HG02642 (cell line): ENCODE measurements around the gene CP.

Experiments used
- ATAC-seq: cut with Tn5 transposase; IDR thresholded peaks from one replicate; pipeline ENCODE4 v1.9.1; 2021; ENCODE audit warnings: mild to moderate bottlenecking; ENCODE audit not compliant: unreplicated experiment, poor library complexity

Gene CP

DNA sequence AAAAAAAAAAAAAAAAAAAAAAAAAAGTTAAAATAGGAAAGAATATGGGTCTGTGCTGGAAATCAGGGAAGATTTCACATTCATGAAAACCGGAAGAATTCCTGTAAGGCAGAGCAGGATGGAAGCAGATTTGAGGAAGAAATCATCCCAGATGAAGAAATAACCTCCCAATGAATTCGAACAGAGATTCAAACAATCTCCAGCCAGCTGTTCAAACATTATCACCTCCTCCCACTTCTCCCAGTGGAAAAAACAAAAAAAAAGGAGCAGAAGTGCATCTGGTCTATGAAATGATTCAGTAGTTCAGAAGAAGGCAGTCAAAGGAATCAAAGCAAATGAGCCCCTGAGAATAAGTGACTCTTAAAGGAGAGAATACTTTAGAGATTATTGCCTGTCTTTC, 33.1 kb downstream of the CP start:
- ATAC-seq = no peak

DNA sequence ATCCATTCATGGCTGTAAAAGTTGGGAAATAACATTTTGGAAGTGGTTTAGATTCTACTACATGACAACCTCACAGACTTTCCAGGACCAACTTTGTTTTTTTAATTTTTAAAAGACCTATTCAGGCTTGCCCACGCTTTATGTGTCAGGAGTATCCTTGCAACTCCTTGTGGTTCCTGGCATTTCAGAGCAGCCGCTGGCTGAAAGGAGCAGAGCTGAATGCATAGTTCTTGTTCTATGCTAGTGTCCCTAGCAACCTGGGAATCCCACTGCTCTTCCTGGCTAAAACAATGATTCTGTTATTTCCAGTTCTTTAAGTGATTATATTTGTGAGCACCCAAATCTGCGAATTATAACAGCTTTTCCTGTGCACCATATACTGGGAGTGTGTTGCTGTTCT, 34.9 kb downstream of the CP start:
- no peak for ATAC-seq

DNA sequence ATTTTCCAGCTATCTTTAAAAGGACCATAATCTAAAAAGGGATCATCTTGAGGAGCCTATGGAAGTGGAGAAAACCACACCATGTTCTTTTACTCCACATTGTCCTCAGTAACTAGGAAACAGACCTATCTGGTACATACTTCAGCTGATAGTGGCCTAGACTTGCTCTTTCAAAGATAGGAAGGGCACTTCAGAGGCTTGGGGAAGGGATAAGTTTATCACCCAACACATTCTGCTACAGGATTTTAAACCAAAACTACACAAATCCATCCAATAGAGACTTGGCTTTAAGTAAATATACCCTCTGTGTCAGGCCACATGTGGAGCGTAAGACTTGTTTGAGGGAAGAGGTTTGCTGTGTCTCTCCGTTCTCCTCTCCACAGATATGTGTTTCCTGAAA, 35.4 kb downstream of the CP start:
- ATAC-seq = no peak

DNA sequence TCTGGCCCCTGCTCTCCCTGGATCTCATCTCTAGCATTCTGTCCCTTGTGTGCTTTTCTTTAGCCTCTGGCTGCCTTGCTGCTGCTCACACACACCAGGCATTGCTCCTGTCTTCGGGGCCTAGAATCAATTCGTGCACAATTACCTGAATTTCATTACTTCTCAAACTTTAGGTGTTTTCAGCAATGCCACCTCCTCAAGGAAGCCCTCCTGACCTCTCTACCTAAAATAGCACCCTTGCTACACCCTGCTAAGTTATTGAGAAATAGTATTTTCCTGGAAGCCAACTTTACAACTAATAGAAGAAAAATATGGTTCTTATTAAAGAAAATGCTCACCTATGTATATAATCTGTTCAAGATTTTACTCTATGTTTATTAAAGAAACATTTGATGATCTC, 40.4 kb downstream of the CP start:
- no peak for ATAC-seq

DNA sequence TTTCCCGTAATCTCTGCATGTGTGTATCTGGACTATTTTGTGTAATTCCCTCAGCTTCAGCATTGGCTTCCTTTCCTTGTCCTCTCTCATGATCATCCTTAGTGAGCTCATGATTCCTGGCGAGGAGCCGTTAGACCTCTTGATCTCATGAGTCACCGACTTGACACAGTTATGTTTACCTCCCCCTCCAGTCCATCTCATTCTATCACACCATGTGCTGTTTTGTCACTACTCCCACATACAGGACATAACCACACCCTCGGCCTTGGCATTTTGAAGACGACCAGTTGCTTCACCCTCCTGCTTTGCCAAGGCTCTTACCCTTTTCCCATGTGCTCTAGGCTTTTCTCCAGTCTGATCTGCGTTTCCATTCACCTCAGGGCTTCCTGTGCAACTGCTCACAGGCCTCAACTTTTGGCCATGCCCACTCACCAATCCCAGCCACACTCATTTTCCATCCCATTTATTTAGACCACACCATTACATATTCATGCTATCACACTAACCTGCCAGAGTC, 41.5 kb downstream of the CP start:
- no peak for ATAC-seq

DNA sequence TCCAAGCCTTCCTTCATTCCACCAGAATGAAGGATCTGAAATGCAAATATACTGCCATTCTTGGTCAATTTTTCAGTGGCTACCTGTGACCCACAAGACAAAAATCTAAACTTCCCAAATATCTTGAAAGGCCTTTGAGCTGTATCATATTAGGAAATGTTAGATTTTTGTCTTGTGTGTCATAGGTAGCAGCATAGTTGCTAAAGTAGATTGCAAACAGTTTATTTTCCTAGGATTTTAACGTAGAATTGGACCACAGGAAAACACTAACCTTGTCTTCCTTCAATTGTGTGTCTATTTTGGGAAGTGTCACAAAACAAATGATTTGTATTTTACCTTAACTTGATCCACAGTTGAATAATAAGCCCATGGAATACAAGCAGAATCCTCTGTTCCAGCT, 42.4 kb downstream of the CP start:
- no peak for ATAC-seq

DNA sequence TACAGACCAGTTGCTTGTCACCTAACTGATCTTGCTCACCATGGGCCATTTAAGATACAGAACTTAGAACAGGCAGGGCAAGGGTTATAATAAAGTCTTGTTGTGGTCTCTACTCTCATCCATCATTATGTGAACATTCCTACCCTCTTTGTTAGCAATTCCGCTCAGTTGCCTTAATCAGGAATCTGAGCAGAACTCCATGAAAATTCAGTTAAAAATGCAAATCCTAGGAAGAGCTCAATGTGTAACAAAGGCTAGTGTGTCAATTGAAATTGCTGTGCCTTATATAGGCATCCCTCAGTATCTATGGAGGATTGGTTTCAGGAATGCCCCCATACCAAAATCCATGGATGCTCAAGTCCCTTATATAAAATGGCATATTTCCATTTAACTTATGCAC, 44.5 kb downstream of the CP start:
- ATAC-seq = no peak

DNA sequence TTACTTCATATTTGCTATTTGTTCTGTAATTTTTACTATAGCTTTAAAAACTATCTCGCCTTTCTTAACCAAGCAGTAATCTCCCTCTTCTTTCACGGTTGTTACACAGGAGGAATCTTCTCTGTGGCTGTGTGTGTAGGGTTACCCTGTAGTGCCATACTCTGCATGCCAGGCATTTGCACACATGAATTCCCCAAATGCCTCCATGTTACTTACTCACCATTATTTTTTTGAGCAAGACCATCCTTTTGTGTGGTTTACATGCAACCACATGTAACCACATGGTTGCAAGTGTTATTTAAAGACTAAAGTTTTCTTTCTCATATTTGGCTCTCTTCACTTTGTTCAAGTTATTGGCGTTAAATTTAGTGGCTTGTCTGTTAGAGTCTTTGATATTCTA, 46.7 kb downstream of the CP start:
- ATAC-seq = peak; percentile 92

DNA sequence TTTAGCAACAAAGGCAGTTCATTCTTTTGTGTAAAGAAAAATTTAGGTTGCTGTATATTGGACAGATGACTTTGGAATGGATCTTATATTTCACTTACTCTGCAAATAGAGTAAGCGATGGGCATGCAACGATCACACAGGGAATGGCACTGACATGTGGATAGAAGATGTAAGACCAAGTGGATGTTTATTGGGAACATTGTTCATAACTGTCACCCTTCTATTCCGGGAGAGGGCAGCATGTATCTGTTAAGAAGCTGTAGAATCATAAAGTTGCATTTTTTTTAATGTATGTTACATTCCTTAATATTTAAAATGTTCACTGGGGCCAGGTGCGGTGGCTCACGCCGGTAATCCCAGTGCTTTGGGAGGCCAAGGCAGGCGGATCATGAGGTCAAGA, 51.0 kb downstream of the CP start:
- no peak for ATAC-seq

DNA sequence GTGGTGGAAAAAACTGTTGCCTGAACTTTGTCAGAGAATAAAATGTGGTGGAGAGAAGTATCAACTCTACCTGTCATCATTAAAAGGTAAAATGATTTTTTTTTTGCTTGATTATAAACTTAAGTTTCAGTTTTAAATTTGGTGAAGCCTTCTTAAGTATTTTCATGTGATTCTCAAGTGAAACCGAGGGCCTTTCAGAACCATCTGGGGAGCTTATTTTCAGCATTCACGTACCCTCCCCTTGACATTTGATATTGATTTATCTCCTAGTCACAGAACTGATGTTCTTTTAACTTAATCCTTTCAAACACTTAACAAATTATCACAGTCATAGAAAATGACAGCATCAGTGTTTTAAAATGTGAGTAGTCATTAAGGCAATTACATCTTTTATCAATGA, 53.7 kb downstream of the CP start:
- ATAC-seq = no peak

DNA sequence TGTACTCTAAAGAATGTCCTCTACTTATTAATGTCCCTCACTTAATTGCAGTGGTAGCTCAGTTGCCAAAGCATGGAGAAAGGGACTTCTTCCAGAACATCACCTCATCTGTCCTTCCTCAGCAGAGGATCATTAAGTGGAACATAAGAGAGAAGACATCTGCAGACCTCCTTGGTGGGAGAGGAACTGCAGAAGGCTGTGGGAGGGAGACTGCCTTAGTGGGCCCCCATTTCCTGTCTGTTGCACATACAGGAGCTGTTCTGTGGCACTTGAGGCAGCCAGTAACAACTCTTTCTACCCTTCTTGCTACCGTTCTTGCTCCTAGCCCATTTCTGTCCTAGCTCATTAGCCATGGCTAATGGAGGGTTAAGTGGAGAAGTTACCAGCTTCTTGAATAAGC, 58.6 kb downstream of the CP start:
- ATAC-seq = no peak

DNA sequence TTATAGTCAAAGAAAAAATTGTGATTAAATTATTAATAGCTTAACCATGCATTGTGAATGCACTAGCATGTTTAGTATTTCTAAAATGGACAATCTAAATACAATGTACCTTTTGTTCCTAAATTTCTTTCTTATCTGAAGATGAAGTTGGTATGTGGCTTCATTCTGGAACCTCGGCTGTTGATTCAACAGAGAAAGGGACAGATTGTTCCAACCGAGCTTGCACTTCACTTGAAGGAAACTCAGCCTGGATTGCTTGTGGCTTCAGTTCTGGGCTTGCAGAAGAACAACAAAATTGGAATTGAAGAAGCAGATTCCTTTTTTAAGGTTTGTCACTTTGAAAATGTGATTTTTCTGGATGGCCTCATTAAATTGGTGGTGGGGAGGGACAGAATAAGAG, 59.6 kb downstream of the CP start:
- ATAC-seq = no peak

DNA sequence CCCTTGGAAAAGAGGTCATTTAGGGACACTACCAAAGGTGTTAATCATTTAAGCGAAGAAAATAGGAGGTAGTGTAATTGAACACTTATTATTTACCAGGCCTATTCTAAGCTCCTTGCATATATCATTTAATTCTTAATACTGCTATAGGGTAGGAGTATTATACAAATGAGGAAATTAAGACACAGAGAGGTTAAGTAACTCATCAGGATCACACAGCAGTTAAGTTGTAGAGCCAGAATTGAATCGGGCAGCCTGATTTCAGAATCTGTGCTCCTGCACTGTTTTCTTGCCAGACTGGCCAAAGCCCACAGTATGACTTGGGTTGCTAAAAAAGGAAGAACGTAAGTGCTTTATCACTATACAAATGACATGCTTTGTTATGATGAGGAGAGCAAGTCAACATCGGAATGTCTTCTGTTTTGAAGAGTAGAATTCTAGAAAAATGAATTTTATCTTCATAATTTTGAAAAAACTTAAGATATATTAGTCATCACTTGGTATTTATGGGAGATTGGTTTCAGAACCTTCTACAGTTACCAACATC, 60.8 kb downstream of the CP start:
- ATAC-seq = no peak

DNA sequence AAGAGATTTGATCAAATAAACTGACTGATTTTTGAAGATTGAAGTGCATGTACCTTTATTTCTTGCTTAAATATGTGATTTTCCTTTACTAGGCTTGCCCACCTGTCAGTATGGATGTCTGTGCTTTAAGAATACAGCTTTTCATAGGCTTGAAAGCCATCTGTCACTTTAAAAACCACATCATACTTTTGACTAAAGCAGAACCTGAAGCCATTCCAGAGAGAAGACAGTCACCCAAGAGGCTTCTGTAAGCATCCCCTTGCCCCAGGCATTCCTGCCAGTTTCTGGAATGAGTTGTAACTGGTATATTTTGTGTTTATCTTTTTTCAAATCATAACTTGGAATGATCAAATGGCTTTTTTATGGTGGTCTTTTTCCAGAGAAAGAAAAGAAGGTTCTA, 68.2 kb downstream of the CP start:
- ATAC-seq = no peak

DNA sequence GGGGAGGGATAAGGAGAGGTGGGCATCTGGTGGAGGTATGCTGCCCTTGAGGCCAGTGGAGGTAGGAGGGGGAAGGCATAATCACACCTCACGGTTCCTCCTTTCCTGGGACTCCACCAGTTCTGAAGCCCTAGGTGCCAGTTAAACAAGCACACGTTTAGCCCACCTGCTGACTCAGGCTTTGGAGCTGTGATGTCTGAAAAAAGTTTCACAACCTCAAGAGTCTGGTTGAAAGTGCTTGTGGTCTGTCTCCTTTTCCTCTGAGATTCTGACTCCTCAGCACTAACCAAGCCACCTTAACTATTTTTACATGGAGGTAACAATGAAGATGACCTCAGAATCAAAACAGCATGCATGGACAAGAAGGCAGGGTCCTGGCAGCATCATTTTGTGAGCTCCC, 69.2 kb downstream of the CP start:
- peak; percentile 97 for ATAC-seq

DNA sequence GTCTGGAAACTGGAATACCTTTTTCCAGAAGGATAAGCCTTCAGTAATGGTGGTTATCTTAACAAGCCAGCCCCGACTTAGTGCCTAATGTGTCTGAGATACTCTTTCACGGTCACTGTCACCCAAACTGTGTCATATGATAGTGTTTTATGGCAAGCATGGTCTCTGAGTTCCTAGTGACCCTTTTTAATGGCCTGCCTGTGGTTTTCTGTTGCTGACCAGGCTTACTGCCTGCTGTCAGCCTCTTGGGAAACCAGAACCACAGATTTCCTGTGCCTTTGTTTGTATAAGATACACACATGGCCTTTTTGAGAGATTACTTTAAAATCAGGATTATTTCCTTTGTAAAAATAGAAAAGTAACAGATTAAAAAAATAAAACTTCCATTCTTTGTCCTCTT, 69.8 kb downstream of the CP start:
- no peak for ATAC-seq

DNA sequence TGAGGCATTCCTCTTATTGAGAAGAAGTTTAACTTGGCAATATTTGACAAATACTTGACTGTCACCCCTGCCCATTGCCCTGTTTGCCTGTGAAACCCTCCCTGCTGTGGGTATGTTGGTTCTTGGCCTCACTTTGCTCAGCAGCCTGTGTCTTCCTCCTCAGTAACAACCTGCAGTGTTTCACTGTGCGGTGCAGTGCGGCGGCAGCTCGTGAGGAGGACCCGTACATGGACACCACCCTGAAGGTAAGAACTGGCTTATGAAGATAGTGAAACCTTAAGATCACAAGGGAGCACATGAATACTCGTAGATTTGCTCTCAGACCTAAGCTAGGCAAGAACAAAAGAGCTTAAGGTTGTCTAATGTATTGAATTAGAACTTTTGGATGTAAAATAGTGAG, 71.2 kb downstream of the CP start:
- ATAC-seq = no peak

DNA sequence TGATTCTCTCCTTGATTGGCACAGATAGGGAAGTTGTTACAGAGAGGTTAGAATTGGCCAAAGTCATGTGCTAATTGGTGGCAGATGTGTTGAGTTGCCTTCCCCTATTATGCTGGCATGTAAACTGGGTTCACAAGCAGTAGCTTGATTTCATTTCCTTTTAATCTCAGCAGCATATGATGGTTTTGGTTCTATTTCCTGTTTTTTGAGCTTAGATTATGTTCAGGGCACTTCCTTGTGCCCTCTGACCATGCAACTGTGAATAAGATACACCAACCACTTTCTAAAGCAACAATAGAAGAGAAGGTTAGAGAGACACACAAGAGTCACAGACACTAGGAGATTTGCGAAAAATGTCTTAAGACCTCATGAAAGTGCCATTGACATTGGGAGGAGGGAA, 75.7 kb downstream of the CP start:
- ATAC-seq = peak; percentile 79

DNA sequence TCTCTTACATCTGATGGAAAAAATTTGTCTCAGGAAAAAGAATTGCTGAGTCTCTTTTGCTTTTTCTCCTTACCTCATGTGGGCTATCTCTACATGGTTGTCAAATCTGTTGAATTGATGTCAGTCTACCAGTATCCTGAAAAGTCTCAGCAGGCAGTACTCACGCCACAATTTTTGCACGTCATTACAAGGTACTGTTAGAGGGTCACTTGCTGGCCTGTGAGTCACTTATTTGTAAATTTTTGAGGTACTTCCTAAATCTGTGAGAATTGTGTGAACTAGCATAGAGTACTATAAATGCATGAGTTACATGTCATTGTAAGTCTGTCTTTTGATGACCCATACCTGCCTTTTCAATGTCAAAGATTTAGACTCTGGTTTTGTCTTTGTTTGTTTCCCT, 76.3 kb downstream of the CP start:
- ATAC-seq = no peak

DNA sequence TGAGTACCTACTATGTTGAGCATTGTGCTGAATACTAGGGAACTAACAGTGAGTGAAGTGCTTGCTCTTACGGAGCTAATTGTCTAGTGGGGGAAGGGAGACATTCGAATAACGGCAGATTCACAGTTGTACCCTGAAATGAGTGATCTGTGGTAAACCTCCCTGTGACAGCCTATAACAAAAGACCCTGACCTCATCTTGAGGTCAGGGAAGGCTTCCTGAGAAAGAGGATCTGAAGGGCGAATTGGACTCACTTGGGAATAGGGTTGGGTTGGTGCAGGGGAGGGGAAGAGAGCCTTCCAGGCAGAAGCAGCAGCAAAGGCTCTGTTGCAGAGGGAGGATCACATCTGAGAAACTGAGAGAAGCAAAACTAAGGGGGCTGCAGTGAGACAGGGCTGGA, 78.9 kb downstream of the CP start:
- ATAC-seq = no peak

DNA sequence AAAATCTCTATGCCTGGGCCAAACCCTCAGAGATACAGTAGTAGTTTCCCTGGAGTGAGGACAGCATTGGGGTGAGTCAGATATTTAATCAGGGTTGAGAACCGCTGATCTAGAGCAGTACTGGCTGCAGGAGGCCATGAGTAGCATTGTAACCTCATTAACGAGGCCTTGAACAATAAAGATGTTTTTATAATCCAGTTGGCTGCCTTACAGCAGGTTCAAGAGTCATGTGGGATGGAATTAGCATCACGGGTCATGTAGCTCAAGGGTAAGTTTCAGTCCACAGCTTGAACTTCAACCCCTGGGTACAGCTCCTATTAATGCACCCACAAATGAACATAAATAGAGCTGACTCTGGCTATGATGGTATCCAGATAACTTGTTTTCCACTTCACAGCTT, 87.1 kb downstream of the CP start:
- no peak for ATAC-seq

DNA sequence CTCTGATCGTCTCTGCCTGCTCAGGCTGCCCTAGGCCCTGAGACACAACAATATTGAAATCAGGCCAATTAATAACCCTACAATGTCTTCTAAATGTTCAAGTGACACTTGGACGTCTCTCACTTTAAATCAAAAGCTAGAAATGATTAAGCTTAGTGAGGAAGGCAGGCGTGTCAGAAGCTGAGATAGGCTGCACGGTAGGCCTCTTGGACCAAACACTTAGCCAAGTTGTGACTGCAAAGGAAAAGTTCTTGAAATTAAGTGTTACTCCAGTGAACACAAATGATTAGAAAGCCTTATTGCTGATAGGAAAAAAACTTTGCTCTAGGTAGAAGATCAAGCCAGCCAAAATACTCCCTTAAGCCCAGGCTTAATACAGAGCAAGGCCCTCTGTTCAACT, 90.0 kb downstream of the CP start:
- ATAC-seq = no peak
